ENCODE data around the gene POLR3H.

DNA sequence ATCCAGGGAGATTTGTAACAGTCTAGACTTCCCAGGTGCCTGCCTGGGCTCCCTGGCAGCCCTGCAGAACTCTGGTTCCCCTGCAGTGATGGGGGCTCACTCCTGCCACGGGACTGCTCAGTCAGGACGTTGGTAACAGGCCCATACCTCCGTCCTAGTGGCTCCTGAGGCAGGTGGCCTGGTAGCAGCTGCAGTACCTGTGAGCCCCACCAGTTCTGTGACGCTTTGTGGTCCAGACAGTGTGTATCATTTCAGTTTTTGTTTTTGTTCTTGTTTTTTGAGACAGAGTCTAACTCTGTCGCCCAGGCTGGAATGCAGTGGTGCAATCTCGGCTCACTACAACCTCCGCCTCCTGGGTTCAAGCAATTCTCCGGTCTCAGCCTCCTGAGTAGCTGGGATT lies 27.8 kb downstream of the POLR3H start:
- TF ChIP-seq, protein P1, sequence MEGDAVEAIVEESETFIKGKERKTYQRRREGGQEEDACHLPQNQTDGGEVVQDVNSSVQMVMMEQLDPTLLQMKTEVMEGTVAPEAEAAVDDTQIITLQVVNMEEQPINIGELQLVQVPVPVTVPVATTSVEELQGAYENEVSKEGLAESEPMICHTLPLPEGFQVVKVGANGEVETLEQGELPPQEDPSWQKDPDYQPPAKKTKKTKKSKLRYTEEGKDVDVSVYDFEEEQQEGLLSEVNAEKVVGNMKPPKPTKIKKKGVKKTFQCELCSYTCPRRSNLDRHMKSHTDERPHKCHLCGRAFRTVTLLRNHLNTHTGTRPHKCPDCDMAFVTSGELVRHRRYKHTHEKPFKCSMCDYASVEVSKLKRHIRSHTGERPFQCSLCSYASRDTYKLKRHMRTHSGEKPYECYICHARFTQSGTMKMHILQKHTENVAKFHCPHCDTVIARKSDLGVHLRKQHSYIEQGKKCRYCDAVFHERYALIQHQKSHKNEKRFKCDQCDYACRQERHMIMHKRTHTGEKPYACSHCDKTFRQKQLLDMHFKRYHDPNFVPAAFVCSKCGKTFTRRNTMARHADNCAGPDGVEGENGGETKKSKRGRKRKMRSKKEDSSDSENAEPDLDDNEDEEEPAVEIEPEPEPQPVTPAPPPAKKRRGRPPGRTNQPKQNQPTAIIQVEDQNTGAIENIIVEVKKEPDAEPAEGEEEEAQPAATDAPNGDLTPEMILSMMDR (IDR thresholded peaks at IDR 0.05) = no peak
- no peak for TF ChIP-seq EP300 (IDR thresholded peaks at IDR 0.05)

Data from gastroesophageal sphincter (tissue), 3 donors.